Tibial nerve (tissue), 3 donors: ENCODE data around the gene RAB17.

Source experiments
- POLR2A ChIP-seq, 2 donors: fragments of 450-650 bp; IDR thresholded peaks; one replicate each; pipeline ENCODE4 v1.6.1; 2017; ENCODE audit warnings: antibody characterized with exemption in 2 of 2, mild to moderate bottlenecking in 2 of 2, moderate library complexity in 2 of 2
- TF ChIP-seq, protein P1 (sequence below), 5 experiments: fragments of 200-600 bp in 3 of 5; fragments of 450-650 bp in 2 of 5; sonication (generic) in 3 of 5; IDR thresholded peaks; one replicate each; pipeline ENCODE4 v1.5.1; 2016 to 2019; ENCODE audit warnings: antibody characterized with exemption in 5 of 5, mild to moderate bottlenecking in 3 of 5, moderate library complexity in 2 of 5

DNA sequence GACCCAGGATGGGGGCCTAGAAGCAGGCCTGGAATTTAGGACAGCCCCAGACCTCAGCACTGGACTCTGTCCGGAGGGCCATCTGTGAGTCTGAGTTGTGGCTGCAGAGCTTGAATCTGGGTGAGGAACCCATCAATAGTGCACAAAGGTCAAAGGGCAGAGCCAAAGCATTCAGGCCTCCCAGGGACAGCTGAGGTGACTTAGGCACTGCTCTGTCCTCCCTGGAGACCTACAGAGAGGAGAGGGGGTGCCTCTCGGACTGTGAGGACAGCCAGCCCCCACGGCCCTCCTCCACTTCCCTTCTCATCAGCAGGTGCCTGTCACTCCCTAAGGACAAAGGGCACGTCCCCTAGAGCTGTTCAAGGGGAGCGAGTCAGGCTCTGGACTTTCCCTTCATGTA lies 49.3 kb downstream of the RAB17 start:
- no peak for TF ChIP-seq POLR2A (IDR thresholded peaks at IDR 0.05)
- TF ChIP-seq, protein P1, sequence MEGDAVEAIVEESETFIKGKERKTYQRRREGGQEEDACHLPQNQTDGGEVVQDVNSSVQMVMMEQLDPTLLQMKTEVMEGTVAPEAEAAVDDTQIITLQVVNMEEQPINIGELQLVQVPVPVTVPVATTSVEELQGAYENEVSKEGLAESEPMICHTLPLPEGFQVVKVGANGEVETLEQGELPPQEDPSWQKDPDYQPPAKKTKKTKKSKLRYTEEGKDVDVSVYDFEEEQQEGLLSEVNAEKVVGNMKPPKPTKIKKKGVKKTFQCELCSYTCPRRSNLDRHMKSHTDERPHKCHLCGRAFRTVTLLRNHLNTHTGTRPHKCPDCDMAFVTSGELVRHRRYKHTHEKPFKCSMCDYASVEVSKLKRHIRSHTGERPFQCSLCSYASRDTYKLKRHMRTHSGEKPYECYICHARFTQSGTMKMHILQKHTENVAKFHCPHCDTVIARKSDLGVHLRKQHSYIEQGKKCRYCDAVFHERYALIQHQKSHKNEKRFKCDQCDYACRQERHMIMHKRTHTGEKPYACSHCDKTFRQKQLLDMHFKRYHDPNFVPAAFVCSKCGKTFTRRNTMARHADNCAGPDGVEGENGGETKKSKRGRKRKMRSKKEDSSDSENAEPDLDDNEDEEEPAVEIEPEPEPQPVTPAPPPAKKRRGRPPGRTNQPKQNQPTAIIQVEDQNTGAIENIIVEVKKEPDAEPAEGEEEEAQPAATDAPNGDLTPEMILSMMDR (IDR thresholded peaks at IDR 0.05) = no peak
